ENCODE results near the gene GUSB.
"Not testable (repeated sequence)": the region's sequence is repeated elsewhere in the genome, so short reads cannot be mapped to it uniquely, and the experiment has no call there.

The GUSB gene

DNA sequence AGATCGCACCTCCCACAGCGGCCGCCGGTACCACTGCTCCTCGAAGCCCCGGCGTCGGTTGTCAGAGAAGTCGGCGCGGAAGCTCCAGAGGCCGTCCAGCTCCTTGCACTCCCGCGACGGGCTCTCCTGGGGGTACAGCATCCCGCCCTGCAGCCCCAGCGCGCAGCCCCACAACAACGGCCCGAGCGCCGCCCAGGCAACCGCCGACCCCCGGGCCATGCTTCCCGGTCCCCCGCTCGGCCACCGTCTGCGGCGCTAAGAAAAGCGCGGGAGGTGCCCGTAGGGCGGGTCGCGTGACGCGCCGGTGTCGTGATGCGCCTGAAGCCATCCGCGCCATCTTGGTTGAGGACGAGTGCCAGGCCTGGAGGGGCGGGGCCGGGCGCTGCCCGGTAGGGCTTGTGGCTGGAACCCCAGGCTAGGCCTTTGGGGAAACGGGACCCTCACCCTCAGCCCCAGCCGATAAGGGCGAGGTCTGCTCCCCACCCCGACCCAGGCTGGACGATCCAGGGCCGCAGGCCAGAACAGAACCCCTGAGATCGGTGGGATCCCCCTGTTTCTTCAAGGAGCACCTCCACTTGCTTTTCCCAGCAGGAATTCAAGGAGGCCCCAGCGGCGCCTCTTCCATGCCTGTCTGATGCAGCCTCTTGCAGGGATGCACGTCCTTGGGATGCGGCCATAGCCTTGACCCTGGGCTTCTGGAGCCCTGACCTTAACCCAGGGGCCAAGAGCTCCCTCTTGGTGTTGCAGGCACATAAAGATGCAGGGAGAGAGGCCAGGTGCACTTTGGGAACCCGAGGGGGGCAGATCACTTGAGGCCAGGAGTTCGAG, at the start of gene GUSB:
Gene GUSB (minus strand): TSS at position 249 of the 828 bp plus-strand sequence. CDS start 30 bp downstream, at position 219.
- DNase-seq (ENCODE audit: low read depth, low spot score): peak; percentile 95

DNA sequence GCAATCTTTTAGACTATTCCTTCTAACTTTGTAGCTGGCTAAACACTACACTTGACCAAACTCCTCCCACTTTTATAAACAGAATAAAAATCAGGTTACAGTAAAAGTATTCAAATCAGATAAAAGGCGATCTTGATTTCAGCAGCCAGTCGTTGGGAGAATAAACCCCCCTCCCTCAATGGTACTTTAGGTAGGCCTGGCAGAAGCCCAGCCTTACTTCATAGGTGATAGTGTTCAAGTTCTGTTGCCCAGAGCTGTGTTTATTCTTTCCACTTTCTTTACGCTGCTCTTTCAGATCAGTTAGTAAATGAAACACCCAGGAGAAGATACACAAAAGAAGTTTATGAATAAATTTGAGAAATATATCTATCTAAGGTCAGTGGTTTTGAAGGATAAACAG, 46.3 kb upstream of the GUSB start:
- not testable (repeated sequence) for DNase-seq (ENCODE audit: low read depth, low spot score)

- DNase-seq (ENCODE audit: low read depth, low spot score): peak; percentile 70
Observed at GRCh38 chr7:66016131-66016461, 34.1 kb upstream of the GUSB start.

DNA sequence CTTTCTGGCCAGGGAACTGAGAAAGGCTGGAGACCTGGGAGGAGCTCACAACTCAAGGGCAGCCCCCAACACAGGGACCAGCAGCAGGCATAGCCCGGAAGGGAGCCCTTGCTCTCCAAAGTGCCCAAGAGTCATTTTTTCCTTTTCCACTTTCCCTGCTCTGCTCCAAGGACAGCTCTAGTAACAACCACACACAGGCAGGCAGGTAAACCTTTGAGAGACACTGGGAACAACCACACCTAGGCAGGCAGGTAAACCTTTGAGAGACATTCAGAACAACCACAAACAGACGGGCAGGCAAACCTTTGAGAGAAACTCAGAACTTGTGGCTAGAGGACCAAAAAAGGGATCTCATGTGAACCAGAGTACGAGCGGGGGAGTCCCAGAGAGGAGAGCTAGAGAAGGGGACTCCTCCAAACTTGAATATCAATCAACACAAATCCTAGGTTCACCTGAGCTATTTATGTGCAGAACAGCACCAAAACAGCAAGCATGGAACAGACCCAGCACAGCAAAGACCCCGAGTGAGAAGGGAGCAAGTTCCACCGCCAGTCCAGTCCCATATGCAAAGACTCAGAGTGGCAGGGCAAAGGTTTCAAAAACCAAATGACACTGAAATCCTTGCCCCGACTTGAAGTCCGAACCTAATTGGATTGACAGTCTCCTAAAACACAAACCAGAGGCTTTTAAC, 33.6 kb upstream of the GUSB start:
- DNase-seq (ENCODE audit: low read depth, low spot score): no peak

DNA sequence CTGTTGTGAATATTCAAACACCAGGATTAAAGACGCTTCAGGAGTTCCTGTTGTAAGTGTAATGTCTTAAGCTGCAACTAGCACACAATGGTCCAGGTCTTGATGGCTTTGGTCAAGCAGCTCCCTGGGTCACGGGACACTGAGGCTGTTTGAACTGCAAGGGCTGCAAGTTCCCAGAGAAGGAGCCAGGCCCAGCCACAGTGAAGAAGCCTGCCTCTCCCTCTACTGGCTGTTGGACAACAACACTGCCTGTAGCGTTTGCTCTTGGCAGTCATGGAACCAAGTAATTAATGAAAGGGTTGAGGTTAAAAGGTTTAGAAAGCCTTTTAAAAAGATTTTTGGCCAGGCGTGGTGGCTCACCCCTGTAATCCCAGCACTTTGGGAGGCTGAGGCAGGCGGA, 31.9 kb upstream of the GUSB start:
- DNase-seq (ENCODE audit: low read depth, low spot score): peak; percentile 64

DNA sequence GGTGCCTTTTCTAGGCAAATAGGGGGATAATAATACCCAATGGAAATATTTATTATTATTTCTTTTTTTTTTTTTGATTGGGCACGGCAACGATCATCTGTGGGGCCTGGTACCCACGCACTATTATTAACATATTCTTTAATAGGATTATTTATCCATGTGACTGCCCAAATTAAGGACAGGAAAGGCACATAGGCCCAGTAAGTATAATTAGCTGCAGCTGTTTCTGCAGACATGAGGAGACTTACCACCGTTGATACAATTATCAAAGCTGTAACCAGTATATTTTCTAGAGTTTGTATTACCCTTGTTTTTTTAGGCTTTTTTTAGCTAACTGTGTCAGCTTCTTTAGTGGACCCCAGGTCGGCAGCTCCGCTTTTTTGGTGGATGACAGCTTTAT, 25.2 kb upstream of the GUSB start:
- no peak for DNase-seq (ENCODE audit: low read depth, low spot score)

GRCh38 chr7:66005115-66005671, 23.2 kb upstream of the GUSB start:
- DNase-seq (ENCODE audit: low read depth, low spot score): not testable (repeated sequence)

- DNase-seq (ENCODE audit: low read depth, low spot score): not testable (repeated sequence)
Observed at GRCh38 chr7:66000823-66001417, 18.9 kb upstream of the GUSB start.

- not testable (repeated sequence) for DNase-seq (ENCODE audit: low read depth, low spot score)
Observed at GRCh38 chr7:65994984-65995383, 13.0 kb upstream of the GUSB start.

GRCh38 chr7:65992526-65992925, 10.5 kb upstream of the GUSB start:
- DNase-seq (ENCODE audit: low read depth, low spot score): no peak

DNA sequence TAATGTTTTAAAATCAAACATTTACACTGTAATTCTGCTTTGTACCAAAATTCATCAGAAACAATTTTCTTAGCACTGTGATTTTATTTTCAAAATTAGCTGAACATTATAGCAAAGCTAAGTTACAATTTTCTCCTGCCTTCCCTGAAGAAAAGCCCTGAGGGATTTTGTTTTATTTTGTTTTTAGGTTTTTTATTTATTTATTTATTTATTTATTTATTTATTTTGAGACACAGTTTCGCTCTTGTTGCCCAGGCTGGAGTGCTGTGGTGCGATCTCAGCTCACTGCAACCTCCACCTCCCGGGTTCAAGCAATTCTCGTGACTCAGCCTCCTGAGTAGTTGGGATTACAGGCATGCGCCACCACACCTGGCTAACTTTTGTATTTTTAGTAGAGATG, 9.8 kb upstream of the GUSB start:
- DNase-seq (ENCODE audit: low read depth, low spot score): not testable (repeated sequence)

- DNase-seq (ENCODE audit: low read depth, low spot score): no peak
Observed at GRCh38 chr7:65989694-65990080, 7.7 kb upstream of the GUSB start.

- DNase-seq (ENCODE audit: low read depth, low spot score): not testable (repeated sequence)
Observed at GRCh38 chr7:65988503-65988902, 6.5 kb upstream of the GUSB start.

- no peak for DNase-seq (ENCODE audit: low read depth, low spot score)
Observed at GRCh38 chr7:65988084-65988483, 6.1 kb upstream of the GUSB start.

DNA sequence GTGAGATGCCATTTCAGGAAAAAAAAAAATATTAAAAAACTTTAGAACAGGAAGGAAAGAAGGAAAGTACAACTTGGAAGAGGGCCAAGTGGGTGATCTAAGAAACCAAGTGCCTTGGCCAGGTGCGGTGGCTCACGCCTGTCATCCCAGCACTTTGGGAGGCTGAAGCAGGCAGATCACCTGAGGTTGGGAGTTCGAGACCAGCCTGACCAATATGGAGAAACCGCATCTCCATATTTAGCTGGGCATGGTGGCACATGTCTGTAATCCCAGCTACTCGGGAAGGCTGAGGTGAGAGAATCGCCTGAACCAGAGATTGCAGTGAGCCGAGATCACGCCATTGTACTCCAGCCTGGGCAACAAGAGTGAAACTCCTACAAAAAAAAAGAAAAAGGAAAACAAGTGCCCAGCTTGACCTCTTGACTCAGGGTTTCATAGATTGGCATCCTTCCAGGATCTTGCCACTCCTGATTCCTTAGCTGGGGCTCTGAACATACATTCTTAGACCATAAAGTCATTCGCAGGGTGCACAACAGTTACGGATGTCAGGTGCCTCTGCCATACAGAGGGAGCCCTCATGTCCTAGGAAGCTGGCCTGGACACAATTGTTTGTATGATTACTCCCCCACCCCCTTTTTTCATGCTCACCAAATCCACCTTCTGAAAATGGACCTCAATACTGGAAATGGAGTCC, 2.1 kb upstream of the GUSB start:
- peak; percentile 36 for DNase-seq (ENCODE audit: low read depth, low spot score)

DNA sequence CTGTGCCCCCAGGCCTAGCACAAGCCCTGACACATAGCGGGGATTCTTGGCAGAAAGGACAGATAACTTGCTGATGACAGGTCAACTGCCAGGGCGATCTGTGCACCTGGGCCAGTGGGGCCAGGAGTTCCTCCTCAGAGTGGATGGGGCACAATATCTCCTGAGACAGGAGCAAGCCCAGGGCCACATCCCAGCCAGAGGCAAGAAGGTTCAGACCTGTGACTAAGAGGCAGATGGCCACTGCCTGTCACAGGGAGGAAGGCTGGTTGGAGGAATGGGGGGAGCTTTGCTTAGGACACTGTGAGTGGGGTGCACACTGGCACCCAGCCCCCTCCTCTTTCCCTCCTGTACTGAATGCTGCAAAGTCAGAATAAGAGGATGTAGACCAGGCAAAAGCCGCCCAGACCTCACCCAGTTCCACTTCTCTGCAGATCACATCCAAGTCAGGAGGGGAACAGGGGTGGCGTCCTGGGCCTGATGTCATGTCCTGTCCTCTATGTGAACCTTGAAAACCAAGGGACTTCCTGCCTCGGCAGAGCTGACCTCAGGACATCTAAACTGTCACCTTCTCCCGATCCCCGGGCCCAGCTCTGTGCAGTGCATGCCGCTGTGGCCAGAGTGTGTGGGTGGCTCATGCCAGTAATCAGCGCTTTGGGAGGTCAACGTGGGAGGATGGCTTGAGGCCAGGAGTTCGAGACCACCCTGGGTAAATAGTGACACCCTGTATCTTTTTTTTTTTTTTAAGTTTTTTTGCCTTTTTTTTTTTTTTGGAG, 1.3 kb downstream of the GUSB start:
- DNase-seq (ENCODE audit: low read depth, low spot score): peak; percentile 14

DNA sequence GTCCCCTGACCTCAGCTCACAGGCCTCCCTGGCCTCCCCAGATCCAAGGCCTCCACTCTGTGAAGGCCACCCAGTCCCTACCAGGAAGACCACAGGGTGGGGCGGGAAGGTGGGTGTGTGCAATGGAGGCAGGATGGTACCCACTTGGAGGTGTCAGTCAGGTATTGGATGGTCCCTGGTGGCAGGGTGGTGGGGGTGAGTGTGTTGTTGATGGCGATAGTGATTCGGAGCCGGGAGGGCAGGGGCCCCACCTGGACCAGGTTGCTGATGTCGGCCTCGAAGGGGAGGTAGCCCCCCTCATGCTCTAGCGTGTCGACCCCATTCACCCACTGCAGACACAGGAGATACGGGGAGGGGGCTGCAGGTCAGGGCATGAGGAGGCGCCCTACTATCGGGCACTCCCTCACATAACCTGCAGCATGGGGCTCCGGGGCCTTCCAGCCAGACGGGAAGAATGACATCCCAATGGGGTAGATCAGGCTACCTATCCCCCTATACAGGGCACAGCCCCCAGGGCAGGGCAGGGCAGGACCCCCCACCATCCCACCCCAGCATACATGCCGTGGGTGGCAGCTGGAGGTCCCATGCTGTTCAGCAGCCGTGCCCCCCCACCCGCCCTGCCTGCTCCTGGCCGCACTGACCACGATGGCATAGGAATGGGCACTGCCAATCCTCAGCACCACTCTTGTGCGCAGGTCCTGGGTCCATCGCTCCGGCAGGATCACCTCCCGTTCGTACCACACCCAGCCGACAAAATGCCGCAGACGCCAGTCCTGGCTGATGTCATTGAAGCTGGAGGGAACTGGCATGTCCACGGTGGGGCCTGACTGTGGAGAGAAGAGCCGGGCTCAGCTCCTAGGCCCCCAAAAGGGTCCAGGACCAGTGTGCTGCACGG, 2.2 kb downstream of the GUSB start:
- DNase-seq (ENCODE audit: low read depth, low spot score): no peak

- DNase-seq (ENCODE audit: low read depth, low spot score): no peak
Observed at GRCh38 chr7:65978891-65979582, 3.0 kb downstream of the GUSB start.

DNA sequence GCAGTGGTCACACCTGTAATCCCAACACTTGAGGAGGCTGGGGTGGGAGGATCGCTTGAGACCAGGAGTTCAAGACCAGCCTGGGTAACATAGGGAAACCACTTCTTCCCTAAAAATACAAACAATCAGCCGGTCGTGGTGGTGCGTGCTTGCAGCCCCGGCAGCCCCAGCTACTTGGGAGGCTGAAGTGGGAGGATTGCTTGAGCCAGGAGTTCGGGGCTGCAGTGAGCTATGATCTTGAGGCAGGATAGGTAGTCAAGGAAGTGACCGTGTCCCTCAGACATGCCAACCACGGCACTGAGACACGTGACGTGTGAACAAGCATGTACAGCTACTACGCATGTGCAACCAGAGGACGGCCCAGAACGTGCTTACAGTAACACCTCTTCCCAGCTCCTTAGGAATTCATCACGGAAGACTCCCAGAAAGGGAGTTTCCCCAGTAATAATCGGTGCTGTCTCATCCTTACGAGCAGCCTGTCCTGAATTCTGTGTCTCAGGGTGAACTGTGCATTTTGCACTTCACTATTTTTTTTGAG, 5.3 kb downstream of the GUSB start:
- DNase-seq (ENCODE audit: low read depth, low spot score): no peak
